SK-N-SH treated with all-trans-retinoic acid at 6 μM for 48 hours (cell line): ENCODE results near the gene TMEM120B.

Experiments
- TCF4 ChIP-seq: fragments of 250-450 bp; sonication (Bioruptor Pico); IDR thresholded peaks from 2 replicates; pipeline ENCODE4 v1.8.0; 2021; ENCODE audit warnings: mild to moderate bottlenecking, moderate library complexity, borderline replicate concordance
- ZNF565 ChIP-seq: fragments of 450-650 bp; formaldehyde crosslinking; conservative IDR thresholded peaks from 2 replicates; pipeline ENCODE4 v1.5.0; 2020; ENCODE audit warnings: low read depth, mild to moderate bottlenecking, moderate library complexity

- TF ChIP-seq TCF4 (CRISPR knock-in tag) (no peak), ZNF565 (CRISPR knock-in tag) (no peak)
Measured at GRCh38 chr12:121795034-121795968, 82.7 kb downstream of the TMEM120B start.
